NOMO-1 treated with DMSO at 0.1 percent for 48 hours (cell line): ENCODE measurements around the gene ANGPTL8.

Source experiments
- DNase-seq: peaks from one replicate; lab custom pipeline; 2025; ENCODE audit not compliant: unreplicated experiment; lab: John Stamatoyannopoulos, UW

The ANGPTL8 gene

DNA sequence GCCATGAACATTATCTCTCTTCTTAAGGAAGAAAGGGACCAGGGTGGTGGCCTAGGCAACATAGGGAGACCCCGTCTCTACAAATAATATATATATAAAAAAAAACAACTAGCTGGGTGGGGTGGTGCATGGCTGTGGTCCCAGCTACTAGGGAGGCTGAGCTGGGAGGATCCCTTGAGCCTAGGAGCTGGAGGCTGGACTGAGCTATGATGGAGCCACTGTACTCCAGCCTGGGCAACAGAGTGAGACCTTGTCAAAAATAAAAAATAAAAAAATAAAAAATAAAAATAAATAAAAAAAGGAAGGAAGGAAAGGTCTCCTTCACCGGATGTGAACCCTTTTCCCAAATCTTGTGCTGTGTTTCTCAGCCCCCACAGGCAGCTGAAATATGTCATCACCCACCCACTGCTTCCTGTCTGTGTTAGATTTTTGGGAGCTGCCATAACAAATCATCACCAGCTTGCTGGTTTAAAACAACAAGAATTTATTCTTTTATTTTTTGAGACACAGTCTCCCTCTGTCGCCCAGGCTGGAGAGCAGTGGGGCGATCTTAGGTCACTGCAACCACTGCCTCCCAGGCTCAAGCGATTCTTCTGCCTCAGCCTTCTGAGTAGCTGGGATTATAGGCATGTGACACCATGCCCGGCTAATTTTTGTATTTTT is 47.0 kb downstream of the ANGPTL8 start:
- no peak for DNase-seq

DNA sequence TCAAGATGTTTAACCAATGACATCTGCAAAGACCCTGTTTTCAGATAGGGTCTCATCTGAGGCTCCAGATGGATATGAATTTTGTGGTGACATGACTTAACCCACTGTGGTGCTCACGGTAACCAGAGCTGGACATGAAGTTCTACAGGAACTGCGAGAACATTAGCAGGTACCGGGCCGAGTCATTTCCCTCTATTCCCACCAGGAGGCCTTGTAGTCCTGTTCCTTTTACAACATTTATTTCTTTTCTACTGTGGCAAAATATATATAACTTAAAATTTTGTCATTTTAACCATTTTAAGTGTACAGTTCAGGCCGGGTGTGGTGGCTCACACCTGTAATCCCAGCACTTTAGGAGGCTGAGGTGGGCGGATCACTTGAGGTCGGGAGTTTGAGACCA is 48.9 kb downstream of the ANGPTL8 start:
- peak; percentile 18 for DNase-seq

DNA sequence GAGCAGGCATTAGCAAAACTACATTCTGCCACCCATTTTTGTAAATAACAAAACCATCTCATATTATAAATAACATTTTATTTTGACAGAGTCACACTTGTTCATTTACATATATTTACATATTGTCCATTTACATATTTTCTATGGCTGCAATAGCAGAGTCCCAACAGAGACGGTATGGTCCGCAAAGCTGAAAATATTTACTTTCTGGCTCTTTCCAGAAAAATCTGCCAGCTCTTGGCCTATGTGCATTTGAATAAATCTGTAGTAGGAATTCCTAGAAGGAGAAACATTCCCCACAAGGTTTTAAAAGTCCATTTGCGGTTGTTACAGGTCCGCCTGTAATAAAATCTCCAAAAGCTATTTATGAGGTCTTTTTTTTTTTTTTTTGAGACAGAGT is 50.8 kb downstream of the ANGPTL8 start:
- no peak for DNase-seq

DNA sequence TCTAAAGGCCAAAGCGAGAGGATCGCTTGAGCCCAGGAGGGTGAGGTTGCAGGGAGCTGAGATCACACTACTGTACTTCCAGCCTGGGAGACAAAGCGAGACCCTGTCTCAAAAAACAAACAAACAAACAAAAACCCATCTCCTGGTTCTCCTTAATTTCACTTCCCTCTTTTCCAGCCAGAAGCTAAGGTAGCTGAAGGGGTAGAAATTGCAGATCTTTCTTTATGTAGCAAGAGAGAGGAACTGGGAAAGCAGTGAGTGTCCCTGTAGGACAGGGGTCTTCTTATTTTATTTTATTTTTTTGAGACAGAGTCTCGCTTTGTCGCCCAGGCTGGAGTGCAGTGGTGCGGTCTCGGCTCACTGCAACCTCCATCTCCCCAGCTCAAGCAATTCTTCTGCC is 52.0 kb downstream of the ANGPTL8 start:
- no peak for DNase-seq
